Endothelial cell of umbilical vein (primary cell): Measurements from ENCODE around the gene MANF. TPM values are rescaled to one million over a fixed set of nuclear protein-coding genes. Genes with fewer than 3 reads are reported as not detected.

Source experiments
- BruUV-seq: library from RNA; stranded (reverse); fragments of 400-500 nt; replicated peaks from 2 replicates; lab custom pipeline; 2021; lab: Mats Ljungman, UMichigan
- CTCF ChIA-PET: fragments of 300-600, 350-600 bp; sonication (Branson Sonifier 250); formaldehyde crosslinking; loops from one replicate; lab custom pipeline; 2021; ENCODE audit warnings: antibody characterized with exemption, inconsistent platforms; lab: Charles Lee
- POLR2A ChIA-PET: fragments of 300-600, 350-600 bp; sonication (Branson Sonifier 250); formaldehyde crosslinking; loops from one replicate; lab custom pipeline; 2021; ENCODE audit warnings: antibody characterized with exemption, inconsistent platforms; lab: Charles Lee
- DNase-seq: peaks from one replicate; pipeline ENCODE4 v3.0.0-alpha.2; 2011; ENCODE audit warnings: low read depth, low spot score
- FAIRE-seq: peaks from 2 replicates; lab custom pipeline; 2011; peaks lifted over from hg19 to GRCh38; lab: Jason Lieb, UNC
- H2AFZ ChIP-seq: 2 replicates; pipeline ENCODE4 v1.6.0; 2012; ENCODE audit warnings: low read depth, low read length, control low read depth, inconsistent platforms
- H3K27ac ChIP-seq: 2 replicates; pipeline ENCODE4 v1.5.1; 2011; ENCODE audit warnings: low read depth, mild to moderate bottlenecking, control low read depth, low read length, moderate library complexity; ENCODE audit not compliant: insufficient read depth
- H3K27me3 ChIP-seq, 2 experiments: 2 replicates each; pipeline versions ENCODE4 v1.6.0 to v1.6.1; 2011; ENCODE audit warnings: low read length in 2 of 2, mixed read lengths in 1 of 2; ENCODE audit not compliant: control insufficient read depth in 2 of 2, insufficient read depth in 2 of 2
- H3K36me3 ChIP-seq, 2 experiments: 2 replicates in 1 of 2; 3 replicates in 1 of 2; pipeline ENCODE4 v1.5.1; 2011; ENCODE audit warnings: low read length in 2 of 2, mild to moderate bottlenecking in 1 of 2, moderate library complexity in 1 of 2; ENCODE audit not compliant: control insufficient read depth in 2 of 2, insufficient read depth in 2 of 2; ENCODE audit errors: extremely low read depth in 1 of 2
- H3K4me1 ChIP-seq: 3 replicates; pipeline ENCODE4 v1.5.1; 2011; ENCODE audit warnings: mild to moderate bottlenecking, low read length; ENCODE audit not compliant: control insufficient read depth, insufficient read depth; ENCODE audit errors: extremely low read depth
- H3K4me2 ChIP-seq: 2 replicates; pipeline ENCODE4 v1.6.1; 2011; ENCODE audit warnings: low read length, control low read depth, mixed read lengths; ENCODE audit not compliant: insufficient read depth
- H3K4me3 ChIP-seq, 3 experiments: fragments of 200-600 bp in 1 of 3; sonication (generic), shearing (Covaris generic) in 1 of 3; replicated peaks in 1 of 3; 2 replicates each; pipeline ENCODE4 v1.5.1; 2011 to 2016; ENCODE audit warnings: control low read depth in 3 of 3, low read length in 3 of 3, mild to moderate bottlenecking in 2 of 3, inconsistent platforms in 1 of 3, low read depth in 1 of 3, moderate library complexity in 1 of 3; ENCODE audit not compliant: insufficient read depth in 1 of 3
- H3K79me2 ChIP-seq: 2 replicates; pipeline ENCODE4 v1.6.0; 2012; ENCODE audit warnings: low read length, inconsistent platforms; ENCODE audit not compliant: control insufficient read depth, insufficient read depth
- H3K9ac ChIP-seq: replicated peaks from 2 replicates; pipeline ENCODE3; 2011; ENCODE audit warnings: low read length, control low read depth; ENCODE audit not compliant: insufficient read depth; ENCODE audit errors: extremely low read depth
- H3K9me1 ChIP-seq: replicated peaks from 3 replicates; pipeline ENCODE4 v1.6.0; 2011; ENCODE audit warnings: mild to moderate bottlenecking, low read length; ENCODE audit not compliant: control insufficient read depth, insufficient read depth; ENCODE audit errors: extremely low read depth
- H3K9me3 ChIP-seq: replicated peaks from 2 replicates; pipeline ENCODE4 v1.5.1; 2012; ENCODE audit warnings: low read length, inconsistent platforms; ENCODE audit not compliant: control insufficient read depth, insufficient read depth
- H4K20me1 ChIP-seq: replicated peaks from 2 replicates; pipeline ENCODE3; 2011; ENCODE audit warnings: mild to moderate bottlenecking, low read length; ENCODE audit not compliant: control insufficient read depth, insufficient read depth; ENCODE audit errors: extremely low read depth
- CTCF ChIP-seq, 2 donors: IDR thresholded peaks; 1 replicate in 1 of 2; 2 replicates in 1 of 2; pipeline ENCODE4 v1.5.1; 2011; ENCODE audit warnings: low read length in 2 of 2, mild to moderate bottlenecking in 2 of 2, moderate library complexity in 2 of 2, control low read depth in 1 of 2, inconsistent platforms in 1 of 2, low read depth in 1 of 2; ENCODE audit not compliant: insufficient read depth in 1 of 2; ENCODE audit errors: extremely low read depth in 1 of 2
- EZH2 ChIP-seq: IDR thresholded peaks from 2 replicates; pipeline ENCODE4 v1.6.1; 2012; ENCODE audit warnings: borderline replicate concordance, low read depth, mild to moderate bottlenecking, moderate library complexity, low read length, inconsistent platforms; ENCODE audit not compliant: severe bottlenecking
- FOS ChIP-seq: IDR thresholded peaks from 2 replicates; pipeline ENCODE4 v1.6.1; 2011; ENCODE audit warnings: mild to moderate bottlenecking, low read length, moderate library complexity, borderline replicate concordance; ENCODE audit not compliant: insufficient read depth
- GATA2 ChIP-seq: IDR thresholded peaks from 2 replicates; pipeline ENCODE4 v1.7.0; 2011; ENCODE audit warnings: low read depth, mild to moderate bottlenecking, moderate library complexity, mixed read lengths, low read length; ENCODE audit not compliant: insufficient read length, insufficient read depth
- JUN ChIP-seq: IDR thresholded peaks from 2 replicates; pipeline ENCODE4 v1.6.1; 2011; ENCODE audit warnings: borderline replicate concordance, low read depth; ENCODE audit not compliant: insufficient read length, insufficient read depth
- MAX ChIP-seq: IDR thresholded peaks from 2 replicates; pipeline ENCODE4 v1.6.1; 2011; ENCODE audit not compliant: insufficient read depth, insufficient read length
- MYC ChIP-seq: IDR thresholded peaks from one replicate; pipeline ENCODE4 v1.6.1; 2011; ENCODE audit warnings: mild to moderate bottlenecking, low read depth, low read length
- POLR2A ChIP-seq: IDR thresholded peaks from 2 replicates; pipeline ENCODE4 v1.6.1; 2012; ENCODE audit warnings: low read depth, mild to moderate bottlenecking, control low read depth, low read length
- POLR2AphosphoS5 ChIP-seq: IDR thresholded peaks from 2 replicates; pipeline ENCODE4 v1.6.1; 2012; ENCODE audit warnings: low read depth, mild to moderate bottlenecking, control low read depth, low read length, moderate library complexity; ENCODE audit not compliant: insufficient read depth
- dilution Hi-C: fragments of 300-500 bp; cut with MboI; formaldehyde crosslinking; loops from one replicate; pipeline ENCODE4 v1.15.0; 2019; ENCODE audit warnings: low sequenced_read_pairs; ENCODE audit not compliant: extremely low pct_ligation_motif_present
- intact Hi-C: fragments of 100-400 bp; cut with micrococcal nuclease; formaldehyde crosslinking; loops from one replicate; pipeline ENCODE4 v1.10.0; 2022
- polyA plus RNA-seq, 4 experiments: library from polyadenylated mRNA; depleted of rRNA in 3 of 4; stranded (reverse) in 3 of 4; unstranded in 1 of 4; fragments of >200 nt; gene quantifications; 2 replicates each; pipeline versions ENCODE4 v1.2.1 to v1.2.3, GENCODE V29; 2011 to 2012; ENCODE audit warnings: missing spikeins in 1 of 4
- total RNA-seq: library from RNA; stranded (reverse); gene quantifications from 2 replicates; pipeline ENCODE4 v1.2.3, GENCODE V29; 2021

Gene MANF
- total and polyA plus RNA-seq, 2 donors (not counting 3 experiments of a cell fraction or from before 2014, with no cell fraction given) = 100 to 248 TPM

- BruUV-seq = no TSS peak
- peaks cover 6 to 12% of the 10 kb centered on the region in 2 experiments for H3K36me3 ChIP-seq
- dilution Hi-C loops (no loop called here), intact Hi-C loops (no loop called here)
- no peak overlapping the region for H3K27ac ChIP-seq
- no peak for DNase-seq
- no peak for FAIRE-seq
- H4K20me1 ChIP-seq = no peaks in the 10 kb centered on the region
- TF ChIP-seq EZH2 (no peak), JUN (no peak)
- no peaks in the 10 kb centered on the region for H3K4me1 ChIP-seq
- H3K9ac ChIP-seq = no peak overlapping the region
- H3K79me2 ChIP-seq = peaks cover 4% of the 10 kb centered on the region
- no peak overlapping the region for H3K4me3 ChIP-seq
- H3K9me1 ChIP-seq = no peaks in the 10 kb centered on the region
- CTCF ChIA-PET = interaction anchor here (1.0 kb wide), 1 partner anchor 860 kb away, joined by 3 read pairs; no protein-coding TSS in a partner anchor
- H3K9me3 ChIP-seq = no peaks in the 10 kb centered on the region
- no peak overlapping the region for H2AFZ ChIP-seq
- no peaks in the 10 kb centered on the region for H3K27me3 ChIP-seq
- no peak overlapping the region for H3K4me2 ChIP-seq
- POLR2A ChIA-PET = no interaction called here
Observed at GRCh38 chr3:51401735-51402134, 16.6 kb downstream of the MANF start.

GRCh38 chr3:51403675-51404074, 18.6 kb downstream of the MANF start:
- DNase-seq = no peak
- H3K9me1 ChIP-seq = no peaks in the 10 kb centered on the region
- BruUV-seq = no TSS peak
- H3K27me3 ChIP-seq = no peaks in the 10 kb centered on the region
- H4K20me1 ChIP-seq = no peaks in the 10 kb centered on the region
- H3K9me3 ChIP-seq = no peaks in the 10 kb centered on the region
- intact Hi-C loops (no loop called here), dilution Hi-C loops (no loop called here)
- no peak overlapping the region for H3K27ac ChIP-seq
- H3K79me2 ChIP-seq = no peaks in the 10 kb centered on the region
- ChIA-PET POLR2A (no interaction called here), CTCF (interaction anchor here (1.1 to 1.3 kb wide), 2 partner anchors 18 to 31 kb away, joined by 3 read pairs; no protein-coding TSS in a partner anchor)
- no peak overlapping the region for H2AFZ ChIP-seq
- TF ChIP-seq POLR2A (no peak), MAX (no peak), GATA2 (no peak), JUN (no peak), POLR2AphosphoS5 (no peak), CTCF (IDR thresholded peaks at IDR 0.05; ENCODE audit: extremely low read depth in 1 of 2, insufficient read depth in 1 of 2, low read depth in 1 of 2, low read length in 2 of 2) (no peak), FOS (no peak), MYC (no peak), EZH2 (no peak)
- H3K4me1 ChIP-seq = no peaks in the 10 kb centered on the region
- H3K9ac ChIP-seq = no peak overlapping the region
- H3K36me3 ChIP-seq = peaks cover 2 to 9% of the 10 kb centered on the region in 2 experiments
- FAIRE-seq = no peak
- H3K4me3 ChIP-seq = no peak overlapping the region
- H3K4me2 ChIP-seq = no peak overlapping the region
